Fibroblast of lung (primary cell): ENCODE measurements around the gene DMBX1. TPM values are rescaled to one million over a fixed set of nuclear protein-coding genes. Genes with fewer than 3 reads are reported as not detected.

Experiments
- DNase-seq, 2 donors: peaks; one replicate each; pipeline versions ENCODE4 v3.0.0 to v3.0.0-alpha.2; 2010; ENCODE audit warnings: low read depth in 2 of 2
- H2AFZ ChIP-seq: 2 replicates; pipeline ENCODE4 v1.5.1; 2012; ENCODE audit warnings: low read length, control low read depth, inconsistent platforms
- H3K27ac ChIP-seq: 2 replicates; pipeline ENCODE4 v1.5.1; 2011; ENCODE audit warnings: low read length, control low read depth; ENCODE audit not compliant: insufficient read depth
- H3K27me3 ChIP-seq: 2 replicates; pipeline ENCODE4 v1.5.1; 2011; ENCODE audit warnings: mild to moderate bottlenecking, low read length; ENCODE audit not compliant: control insufficient read depth, insufficient read depth
- H3K36me3 ChIP-seq: 2 replicates; pipeline ENCODE4 v1.5.1; 2011; ENCODE audit warnings: low read length; ENCODE audit not compliant: control insufficient read depth, insufficient read depth
- H3K4me1 ChIP-seq: 2 replicates; pipeline ENCODE4 v1.5.1; 2011; ENCODE audit warnings: low read length; ENCODE audit not compliant: control insufficient read depth, insufficient read depth; ENCODE audit errors: extremely low read depth
- H3K4me2 ChIP-seq: 2 replicates; pipeline ENCODE4 v1.5.1; 2011; ENCODE audit warnings: low read length, control low read depth; ENCODE audit not compliant: insufficient read depth; ENCODE audit errors: extremely low read depth
- H3K4me3 ChIP-seq, 4 experiments: fragments of 200-600 bp in 1 of 4; sonication (generic) in 1 of 4; replicated peaks in 1 of 4; 2 replicates each; pipeline ENCODE4 v1.5.1; 2011 to 2016; ENCODE audit warnings: low read length in 4 of 4, low read depth in 3 of 4, mild to moderate bottlenecking in 3 of 4, control low read depth in 2 of 4, inconsistent platforms in 1 of 4, mixed read lengths in 1 of 4; ENCODE audit not compliant: insufficient read depth in 1 of 4; ENCODE audit errors: control extremely low read depth in 1 of 4
- H3K79me2 ChIP-seq: 2 replicates; pipeline ENCODE4 v1.5.1; 2012; ENCODE audit warnings: mild to moderate bottlenecking, low read length, inconsistent platforms; ENCODE audit not compliant: control insufficient read depth, insufficient read depth
- H3K9ac ChIP-seq: 2 replicates; pipeline ENCODE4 v1.5.1; 2011; ENCODE audit warnings: mild to moderate bottlenecking, low read length, control low read depth; ENCODE audit not compliant: insufficient read depth
- H3K9me3 ChIP-seq: 2 replicates; pipeline ENCODE4 v1.5.1; 2012; ENCODE audit warnings: low read depth, low read length; ENCODE audit not compliant: control insufficient read depth, insufficient read depth
- H4K20me1 ChIP-seq: 2 replicates; pipeline ENCODE4 v1.5.1; 2011; ENCODE audit warnings: low read length; ENCODE audit not compliant: control insufficient read depth, insufficient read depth; ENCODE audit errors: extremely low read depth
- EZH2 ChIP-seq: IDR thresholded peaks from 2 replicates; pipeline ENCODE4 v1.5.1; 2012; ENCODE audit warnings: low read length, control low read depth, mild to moderate bottlenecking; ENCODE audit errors: missing control alignments
- polyA plus RNA-seq, 2 donors: library from polyadenylated mRNA; depleted of rRNA in 1 of 2; stranded (reverse) in 1 of 2; unstranded in 1 of 2; fragments of >200 nt; gene quantifications; 2 replicates each; pipeline ENCODE4 v1.2.1, GENCODE V29; 2011 to 2012; ENCODE audit warnings: missing spikeins in 1 of 2
- total RNA-seq: library from RNA; depleted of rRNA; stranded (reverse); fragments of >200 nt; gene quantifications from 2 replicates; pipeline ENCODE4 v1.2.1, GENCODE V29; 2014
- TF ChIP-seq, protein P1 (sequence below), 2 donors: IDR thresholded peaks in 1 of 2; conservative IDR thresholded peaks in 1 of 2; 1 replicate in 1 of 2; 2 replicates in 1 of 2; pipeline ENCODE4 v1.5.1; 2011 to 2012; ENCODE audit warnings: low read length in 2 of 2, control low read depth in 1 of 2, inconsistent platforms in 1 of 2, low read depth in 1 of 2, mild to moderate bottlenecking in 1 of 2

Gene DMBX1
- total and polyA plus RNA-seq, 2 donors (not counting 1 experiment from before 2014, with no cell fraction given), result not detected

- H3K9me3 ChIP-seq, result no peaks in the 10 kb centered on the region
- H4K20me1 ChIP-seq, result no peaks in the 10 kb centered on the region
- H3K36me3 ChIP-seq, result no peaks in the 10 kb centered on the region
- no peaks in the 10 kb centered on the region for H3K79me2 ChIP-seq
- no peak for TF ChIP-seq EZH2
- TF ChIP-seq, protein P1, sequence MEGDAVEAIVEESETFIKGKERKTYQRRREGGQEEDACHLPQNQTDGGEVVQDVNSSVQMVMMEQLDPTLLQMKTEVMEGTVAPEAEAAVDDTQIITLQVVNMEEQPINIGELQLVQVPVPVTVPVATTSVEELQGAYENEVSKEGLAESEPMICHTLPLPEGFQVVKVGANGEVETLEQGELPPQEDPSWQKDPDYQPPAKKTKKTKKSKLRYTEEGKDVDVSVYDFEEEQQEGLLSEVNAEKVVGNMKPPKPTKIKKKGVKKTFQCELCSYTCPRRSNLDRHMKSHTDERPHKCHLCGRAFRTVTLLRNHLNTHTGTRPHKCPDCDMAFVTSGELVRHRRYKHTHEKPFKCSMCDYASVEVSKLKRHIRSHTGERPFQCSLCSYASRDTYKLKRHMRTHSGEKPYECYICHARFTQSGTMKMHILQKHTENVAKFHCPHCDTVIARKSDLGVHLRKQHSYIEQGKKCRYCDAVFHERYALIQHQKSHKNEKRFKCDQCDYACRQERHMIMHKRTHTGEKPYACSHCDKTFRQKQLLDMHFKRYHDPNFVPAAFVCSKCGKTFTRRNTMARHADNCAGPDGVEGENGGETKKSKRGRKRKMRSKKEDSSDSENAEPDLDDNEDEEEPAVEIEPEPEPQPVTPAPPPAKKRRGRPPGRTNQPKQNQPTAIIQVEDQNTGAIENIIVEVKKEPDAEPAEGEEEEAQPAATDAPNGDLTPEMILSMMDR (conservative IDR thresholded peaks at IDR 0.05 in 1 of 2, IDR thresholded peaks at IDR 0.05 in 1 of 2; ENCODE audit: low read depth in 1 of 2, low read length in 2 of 2), result no peak
- H3K4me2 ChIP-seq, result no peak overlapping the region
- no peak overlapping the region for H3K4me3 ChIP-seq
- DNase-seq, result no peak
- no peak overlapping the region for H3K27ac ChIP-seq
- H3K9ac ChIP-seq, result no peak overlapping the region
- H2AFZ ChIP-seq, result no peak overlapping the region
- H3K27me3 ChIP-seq, result peaks cover 35% of the 10 kb centered on the region
- no peaks in the 10 kb centered on the region for H3K4me1 ChIP-seq
Measured at GRCh38 chr1:46526691-46527291, 37.2 kb downstream of the DMBX1 start.

- DNase-seq, result peak; percentile 48 to 71
Measured at GRCh38 chr1:46527474-46528296, 38.0 kb downstream of the DMBX1 start.

More at GRCh38 chr1:46527474-46528296, 38.0 kb downstream of the DMBX1 start:
- Histone ChIP-seq H3K4me1 (no peaks in the 10 kb centered on the region), H3K9me3 (no peaks in the 10 kb centered on the region), H3K79me2 (no peaks in the 10 kb centered on the region), H3K4me2 (no peak overlapping the region), H3K9ac (no peak overlapping the region), H2AFZ (no peak overlapping the region), H3K27ac (no peak overlapping the region), H3K4me3 (no peak overlapping the region), H4K20me1 (no peaks in the 10 kb centered on the region), H3K36me3 (no peaks in the 10 kb centered on the region), H3K27me3 (peaks cover 38% of the 10 kb centered on the region)
- no peak for TF ChIP-seq EZH2
- TF ChIP-seq, protein P1 (conservative IDR thresholded peaks at IDR 0.05 in 1 of 2, IDR thresholded peaks at IDR 0.05 in 1 of 2; ENCODE audit: low read depth in 1 of 2, low read length in 2 of 2), result peak; percentile 91 to 99
